GM19193 (cell line): ENCODE measurements around the gene COL10A1.

Experiments
- POLR2A ChIP-seq: IDR thresholded peaks from 4 replicates; pipeline ENCODE4 v1.6.1; 2011; ENCODE audit not compliant: insufficient read depth, insufficient read length; ENCODE audit errors: extremely low read depth

Gene COL10A1

GRCh38 chr6:116126032-116126431 is at the start of gene COL10A1:
COL10A1 (minus strand) TSS chr6:116126132; CDS start chr6:116125492, 640 bp downstream.
- no peak for TF ChIP-seq POLR2A

- no peak for TF ChIP-seq POLR2A
Observed at GRCh38 chr6:116175344-116175743, 49.4 kb upstream of the COL10A1 start.

GRCh38 chr6:116173928-116174327 is 48.0 kb upstream of the COL10A1 start:
- TF ChIP-seq POLR2A: no peak

- no peak for TF ChIP-seq POLR2A
Observed at GRCh38 chr6:116170358-116171057, 44.6 kb upstream of the COL10A1 start.

GRCh38 chr6:116169880-116170279 is 43.9 kb upstream of the COL10A1 start:
- no peak for TF ChIP-seq POLR2A

- no peak for TF ChIP-seq POLR2A
Observed at GRCh38 chr6:116168148-116168547, 42.2 kb upstream of the COL10A1 start.

GRCh38 chr6:116166369-116166768 is 40.4 kb upstream of the COL10A1 start:
- TF ChIP-seq POLR2A: no peak

- TF ChIP-seq POLR2A: no peak
Observed at GRCh38 chr6:116165596-116165995, 39.7 kb upstream of the COL10A1 start.

GRCh38 chr6:116159782-116160524 is 34.0 kb upstream of the COL10A1 start:
- TF ChIP-seq POLR2A: no peak

GRCh38 chr6:116158641-116159040 is 32.7 kb upstream of the COL10A1 start:
- TF ChIP-seq POLR2A: no peak

- TF ChIP-seq POLR2A: no peak
Observed at GRCh38 chr6:116157391-116157790, 31.5 kb upstream of the COL10A1 start.

- no peak for TF ChIP-seq POLR2A
Observed at GRCh38 chr6:116156405-116157326, 30.7 kb upstream of the COL10A1 start.

- TF ChIP-seq POLR2A: no peak
Observed at GRCh38 chr6:116154887-116155286, 29.0 kb upstream of the COL10A1 start.

GRCh38 chr6:116152620-116153019 is 26.7 kb upstream of the COL10A1 start:
- no peak for TF ChIP-seq POLR2A
